Measurements from ENCODE around the gene CCDC86.

DNA sequence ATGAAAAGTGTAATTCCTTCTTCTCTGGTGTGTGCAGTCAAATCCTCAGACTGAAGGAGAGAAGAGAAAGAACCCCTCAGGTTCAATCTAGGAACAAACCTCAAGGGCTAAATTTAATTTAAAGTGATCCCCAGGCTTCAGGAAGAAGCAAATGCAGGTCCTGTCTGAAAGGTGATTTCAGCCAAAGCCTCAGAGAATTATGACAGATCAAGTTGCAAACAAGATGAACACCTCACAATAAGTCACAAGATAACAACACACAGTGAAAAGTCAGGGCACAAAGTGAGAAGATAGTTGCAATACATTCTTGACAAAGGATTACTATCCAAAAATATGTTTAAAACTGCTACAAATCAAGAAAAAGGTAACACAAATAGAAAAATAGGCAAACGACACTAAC lies 37.2 kb downstream of the CCDC86 start:
- TF ChIP-seq EZH2 (IDR thresholded peaks at IDR 0.05) (no peak), POLR2AphosphoS5 (IDR thresholded peaks at IDR 0.05; ENCODE audit: borderline replicate concordance, low read depth, low read length) (no peak)
